Smooth muscle cell (in vitro differentiated cells): ENCODE results near the gene MTMR6. TPM values are rescaled to one million over a fixed set of nuclear protein-coding genes. Genes with fewer than 3 reads are reported as not detected.

Experiments used
- DNase-seq: peaks from one replicate; lab custom pipeline; 2025; ENCODE audit not compliant: unreplicated experiment; lab: John Stamatoyannopoulos, UW
- H2AFZ ChIP-seq: fragments of 200-600 bp; sonication (generic); 2 replicates; pipeline ENCODE4 v1.6.0; 2016; ENCODE audit warnings: antibody characterized with exemption, low read depth, mild to moderate bottlenecking
- H3F3A ChIP-seq: fragments of 200-600 bp; sonication (generic); 2 replicates; pipeline ENCODE4 v1.6.0; 2017; ENCODE audit warnings: antibody characterized with exemption, low read depth
- H3K27ac ChIP-seq: fragments of 200-600 bp; sonication (generic); 2 replicates; pipeline ENCODE4 v1.5.1; 2016; ENCODE audit warnings: low read depth, mild to moderate bottlenecking
- H3K27me3 ChIP-seq: fragments of 200-600 bp; sonication (generic); 2 replicates; pipeline ENCODE4 v1.6.1; 2016; ENCODE audit warnings: low read depth, mild to moderate bottlenecking
- H3K36me3 ChIP-seq: fragments of 200-600 bp; sonication (generic); 2 replicates; pipeline ENCODE4 v1.5.1; 2016; ENCODE audit warnings: low read depth
- H3K4me1 ChIP-seq: fragments of 200-600 bp; sonication (generic); 2 replicates; pipeline ENCODE4 v1.5.1; 2016; ENCODE audit warnings: low read depth
- H3K4me2 ChIP-seq: fragments of 200-600 bp; sonication (generic); 2 replicates; pipeline ENCODE4 v1.6.0; 2016; ENCODE audit warnings: mild to moderate bottlenecking
- H3K4me3 ChIP-seq: fragments of 200-600 bp; sonication (generic); 2 replicates; pipeline ENCODE4 v1.5.1; 2016; ENCODE audit warnings: mild to moderate bottlenecking
- H3K79me2 ChIP-seq: fragments of 200-600 bp; sonication (generic); 2 replicates; pipeline ENCODE4 v1.6.0; 2016; ENCODE audit warnings: low read depth, mild to moderate bottlenecking
- H3K9ac ChIP-seq: fragments of 200-600 bp; sonication (generic); 2 replicates; pipeline ENCODE4 v1.6.0; 2016; ENCODE audit warnings: low read depth
- H3K9me3 ChIP-seq: fragments of 200-600 bp; sonication (generic); replicated peaks from 2 replicates; pipeline ENCODE4 v1.5.1; 2016; ENCODE audit warnings: low read depth
- H4K20me1 ChIP-seq: fragments of 200-600 bp; sonication (generic); 2 replicates; pipeline ENCODE4 v1.6.0; 2016; ENCODE audit warnings: low read depth
- CTCF ChIP-seq: fragments of 200-600 bp; sonication (generic); IDR thresholded peaks from 2 replicates; pipeline ENCODE4 v1.5.1; 2017; ENCODE audit warnings: borderline replicate concordance, mild to moderate bottlenecking, antibody characterized with exemption; ENCODE audit not compliant: insufficient read depth, poor library complexity, severe bottlenecking
- WGBS: methylation state at CpG from one replicate; pipeline ENCODE4 v1.1.7; 2016; ENCODE audit warnings: low lambda C conversion rate; 5-methylcytosine and 5-hydroxymethylcytosine counted together
- polyA plus RNA-seq: library from polyadenylated mRNA; unstranded; fragments of >200 nt; fragmentation: Nextera tagmentation; extraction: Ambion mirVana; gene quantifications from 2 replicates; pipeline ENCODE4 v1.2.1, GENCODE V29; 2016
- total RNA-seq: library from RNA; depleted of rRNA; stranded (reverse); fragments of >200 nt; gene quantifications from 2 replicates; pipeline ENCODE4 v1.2.3, GENCODE V29; 2014

MTMR6 gene
- total RNA-seq (34.7 and 35.4 TPM in 2 replicates), polyA plus RNA-seq (15.1 and 17.2 TPM in 2 replicates)

- H3K27ac ChIP-seq, result peak within 1 kb of the TSS; percentile 83
- H4K20me1 ChIP-seq, result peaks cover 24% of the 10 kb centered on the region
- no peaks in the 10 kb centered on the region for H3K36me3 ChIP-seq
- 3% methylated on average over 52 of the region's 65 CpGs for WGBS
- peak; percentile 100 for TF ChIP-seq CTCF
- no peaks in the 10 kb centered on the region for H3K9me3 ChIP-seq
- H3F3A ChIP-seq, result no peaks in the 10 kb centered on the region
- peaks cover 4% of the 10 kb centered on the region for H3K4me1 ChIP-seq
- H3K4me2 ChIP-seq, result peak within 1 kb of the TSS; percentile 83
- H3K27me3 ChIP-seq, result no peaks in the 10 kb centered on the region
- peak within 1 kb of the TSS; percentile 91 for H2AFZ ChIP-seq
- peak within 1 kb of the TSS; percentile 92 for H3K9ac ChIP-seq
- peak; percentile 93 for DNase-seq
- H3K79me2 ChIP-seq, result peaks cover 41% of the 10 kb centered on the region
- peak within 1 kb of the TSS; percentile 79 for H3K4me3 ChIP-seq
Observed at GRCh38 chr13:25286969-25287961, at the start of gene MTMR6. MTMR6 (minus strand) TSS chr13:25287488; CDS start chr13:25287247, 241 bp downstream.

- peaks cover 34% of the 10 kb centered on the region for H3K36me3 ChIP-seq
Observed at GRCh38 chr13:25335856-25336255, 48.6 kb upstream of the MTMR6 start.

GRCh38 chr13:25330541-25330940 is 43.3 kb upstream of the MTMR6 start:
- Histone ChIP-seq H3K36me3 (peaks cover 49% of the 10 kb centered on the region), H3K9ac (no peak overlapping the region), H3K27ac (peak overlapping the region; percentile 47), H3K4me2 (no peak overlapping the region), H3K79me2 (peaks cover 9% of the 10 kb centered on the region), H3K9me3 (no peaks in the 10 kb centered on the region), H3K4me3 (no peak overlapping the region), H2AFZ (no peak overlapping the region), H3K27me3 (no peaks in the 10 kb centered on the region), H3F3A (no peaks in the 10 kb centered on the region), H3K4me1 (no peaks in the 10 kb centered on the region), H4K20me1 (peaks cover 44% of the 10 kb centered on the region)
- WGBS, result 80% methylated on average over 1 of the region's 1 CpG
- TF ChIP-seq CTCF, result no peak
- no peak for DNase-seq

More at GRCh38 chr13:25335856-25336255, 48.6 kb upstream of the MTMR6 start:
- Histone ChIP-seq H3K27me3 (no peaks in the 10 kb centered on the region), H3K79me2 (peaks cover 9% of the 10 kb centered on the region), H3K27ac (no peak overlapping the region), H3K9me3 (no peaks in the 10 kb centered on the region), H3K4me1 (no peaks in the 10 kb centered on the region), H3K4me2 (no peak overlapping the region), H4K20me1 (peaks cover 45% of the 10 kb centered on the region), H3K9ac (no peak overlapping the region), H3K4me3 (no peak overlapping the region), H3F3A (no peaks in the 10 kb centered on the region), H2AFZ (no peak overlapping the region)
- WGBS, result 83% methylated on average over 3 of the region's 3 CpGs
- no peak for TF ChIP-seq CTCF
- no peak for DNase-seq
